Calu3 (cell line): Measurements from ENCODE around the gene SCUBE2. TPM values are rescaled to one million over a fixed set of nuclear protein-coding genes. Genes with fewer than 3 reads are reported as not detected.

ENCODE experiments used
- BruUV-seq: library from RNA; stranded (reverse); fragments of 400-500 nt; replicated peaks from 2 replicates; lab custom pipeline; 2021; lab: Mats Ljungman, UMichigan
- CTCF ChIA-PET: fragments of 300-600 bp; sonication (Branson Sonifier 250); formaldehyde crosslinking; loops from one replicate; lab custom pipeline; 2022; ENCODE audit warnings: antibody characterized with exemption; lab: Charles Lee
- DNase-seq: peaks from one replicate; pipeline ENCODE4 v3.0.0; 2022
- H3K27ac Mint-ChIP-seq: one replicate; pipeline ENCODE4 v1.8.0; 2022; ENCODE audit warnings: mixed read lengths; ENCODE audit not compliant: unreplicated experiment
- H3K27me3 Mint-ChIP-seq: one replicate; pipeline ENCODE4 v1.8.0; 2022; ENCODE audit warnings: mixed read lengths; ENCODE audit not compliant: unreplicated experiment
- H3K36me3 Mint-ChIP-seq: one replicate; pipeline ENCODE4 v1.8.0; 2022; ENCODE audit warnings: mild to moderate bottlenecking, moderate library complexity, mixed read lengths; ENCODE audit not compliant: insufficient read depth, unreplicated experiment
- H3K4me1 Mint-ChIP-seq: one replicate; pipeline ENCODE4 v1.8.0; 2022; ENCODE audit warnings: mild to moderate bottlenecking, low read depth, mixed read lengths; ENCODE audit not compliant: unreplicated experiment
- H3K4me3 Mint-ChIP-seq: one replicate; pipeline ENCODE4 v1.8.0; 2022; ENCODE audit warnings: mild to moderate bottlenecking, low read depth, moderate library complexity, mixed read lengths; ENCODE audit not compliant: unreplicated experiment
- H3K9me3 Mint-ChIP-seq: one replicate; pipeline ENCODE4 v1.8.0; 2022; ENCODE audit warnings: low read depth, mixed read lengths; ENCODE audit not compliant: unreplicated experiment
- CTCF ChIP-seq: fragments of 200-600 bp; IDR thresholded peaks from one replicate; pipeline ENCODE4 v1.8.0; 2022; ENCODE audit warnings: antibody characterized with exemption; ENCODE audit not compliant: unreplicated experiment
- intact Hi-C: fragments of 100-400 bp; cut with micrococcal nuclease; formaldehyde crosslinking; loops from one replicate; pipeline ENCODE4 v1.10.0; 2022; ENCODE audit not compliant: unreplicated experiment
- total RNA-seq: library from RNA; stranded (reverse); gene quantifications from 2 replicates; pipeline ENCODE4 v1.2.3, GENCODE V29; 2022

The SCUBE2 gene
- total RNA-seq, 1 experiment from 2014 or later: not detected

GRCh38 chr11:9090488-9091043, 833 bp downstream of the SCUBE2 start:
- no peaks in the 10 kb centered on the region for H3K36me3 Mint-ChIP-seq
- no peak for DNase-seq
- no peak overlapping the region for H3K27ac Mint-ChIP-seq
- H3K27me3 Mint-ChIP-seq: peaks cover 84% of the 10 kb centered on the region
- H3K4me3 Mint-ChIP-seq: peak overlapping the region; percentile 21
- TF ChIP-seq CTCF: no peak
- H3K4me1 Mint-ChIP-seq: no peaks in the 10 kb centered on the region
- H3K9me3 Mint-ChIP-seq: no peaks in the 10 kb centered on the region
- intact Hi-C loops: no loop called here
- CTCF ChIA-PET: interaction anchor here (1.6 kb wide), 1 partner anchor 47 kb away, joined by 4 read pairs; no protein-coding TSS in a partner anchor
- BruUV-seq: no TSS peak

GRCh38 chr11:9089636-9090035, 1.8 kb downstream of the SCUBE2 start:
- CTCF ChIA-PET: interaction anchor here (1.6 kb wide), 1 partner anchor 48 kb away, joined by 4 read pairs; no protein-coding TSS in a partner anchor
- no TSS peak for BruUV-seq
- H3K27me3 Mint-ChIP-seq: peaks cover 84% of the 10 kb centered on the region

GRCh38 chr11:9089061-9089460, 2.3 kb downstream of the SCUBE2 start:
- H3K4me1 Mint-ChIP-seq: no peaks in the 10 kb centered on the region
- BruUV-seq: no TSS peak
- no peak for DNase-seq
- intact Hi-C loops: no loop called here
- no peaks in the 10 kb centered on the region for H3K36me3 Mint-ChIP-seq
- CTCF ChIA-PET: interaction anchor here (0.6 to 1.6 kb wide), 3 partner anchors 31 to 648 kb away, joined by 3 to 4 read pairs (median 3); no protein-coding TSS in a partner anchor
- peaks cover 81% of the 10 kb centered on the region for H3K27me3 Mint-ChIP-seq
- H3K27ac Mint-ChIP-seq: no peak overlapping the region
- H3K4me3 Mint-ChIP-seq: no peak overlapping the region
- no peaks in the 10 kb centered on the region for H3K9me3 Mint-ChIP-seq
- TF ChIP-seq CTCF: no peak

More at GRCh38 chr11:9089636-9090035, 1.8 kb downstream of the SCUBE2 start:
- Mint-ChIP-seq H3K4me1 (no peaks in the 10 kb centered on the region), H3K36me3 (no peaks in the 10 kb centered on the region), H3K4me3 (no peak overlapping the region), H3K9me3 (no peaks in the 10 kb centered on the region), H3K27ac (no peak overlapping the region)
- intact Hi-C loops: no loop called here
- DNase-seq: no peak
- no peak for TF ChIP-seq CTCF

GRCh38 chr11:9082575-9082974, 8.8 kb downstream of the SCUBE2 start:
- H3K4me1 Mint-ChIP-seq: no peaks in the 10 kb centered on the region

More at GRCh38 chr11:9082575-9082974, 8.8 kb downstream of the SCUBE2 start:
- no TSS peak for BruUV-seq
- TF ChIP-seq CTCF: no peak
- intact Hi-C loops: no loop called here
- Mint-ChIP-seq H3K27ac (no peak overlapping the region), H3K9me3 (no peaks in the 10 kb centered on the region), H3K27me3 (peaks cover 34% of the 10 kb centered on the region), H3K36me3 (no peaks in the 10 kb centered on the region), H3K4me3 (no peak overlapping the region)
- CTCF ChIA-PET: no interaction called here
- no peak for DNase-seq
